ENCODE results near the gene NCOA6.
A peak's percentile ranks its signal among the peaks of the same experiment; 100 is the strongest.

The NCOA6 gene

DNA sequence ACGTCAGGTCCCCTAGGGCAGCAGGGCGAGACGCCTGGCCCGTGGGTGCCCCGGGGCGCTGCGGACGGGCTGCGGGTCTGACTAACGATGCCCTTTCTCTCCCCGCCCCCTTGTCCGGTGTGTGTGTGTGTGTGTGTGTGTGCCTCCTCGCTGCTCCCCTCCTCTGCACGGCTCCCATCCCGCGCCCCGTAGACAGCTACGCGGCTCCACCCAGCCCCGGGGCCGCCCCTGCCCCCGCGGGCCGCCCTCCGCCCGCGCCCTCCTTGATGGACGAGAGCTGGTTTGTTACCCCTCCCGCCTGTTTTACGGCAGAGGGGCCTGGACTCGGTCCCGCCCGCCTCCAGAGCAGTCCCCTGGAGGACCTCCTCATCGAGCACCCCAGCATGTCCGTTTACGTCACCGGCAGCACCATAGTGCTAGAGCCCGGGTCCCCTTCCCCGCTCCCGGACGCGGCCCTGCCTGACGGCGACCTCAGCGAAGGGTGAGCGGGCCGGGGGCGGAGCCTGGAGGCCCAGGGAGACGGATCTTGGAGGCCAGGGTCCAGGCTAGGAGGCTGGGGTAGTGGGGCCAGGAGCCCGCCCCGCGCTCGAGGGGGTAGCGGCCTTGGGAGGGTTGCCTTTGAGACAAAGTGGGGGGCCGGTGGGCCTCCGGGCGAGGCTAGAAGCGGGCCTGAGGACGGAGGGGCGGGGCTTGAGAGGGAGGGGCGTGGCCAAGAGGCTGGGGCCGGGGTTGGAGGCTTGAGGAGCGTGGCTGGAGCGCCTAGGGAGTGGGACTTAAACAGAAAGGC, 116.2 kb downstream of the NCOA6 start:
- peaks cover 32% of the 10 kb centered on the region for H3K4me1 Mint-ChIP-seq
- peak overlapping the region; percentile 93 to 94 for H3K4me3 Mint-ChIP-seq
- ATAC-seq (peak; percentile 90), DNase-seq (peak; percentile 90 to 93)
- no peaks in the 10 kb centered on the region for H3K9me3 Mint-ChIP-seq
- peaks cover 8% of the 10 kb centered on the region for H3K27me3 Mint-ChIP-seq
- H3K27ac Mint-ChIP-seq = peak overlapping the region; percentile 94 to 95

GRCh38 chr20:34708621-34709043, 116.8 kb downstream of the NCOA6 start:
- Mint-ChIP-seq H3K27me3 (peaks cover 8% of the 10 kb centered on the region), H3K27ac (peak overlapping the region; percentile 94 to 95), H3K4me1 (peaks cover 32% of the 10 kb centered on the region), H3K9me3 (no peaks in the 10 kb centered on the region), H3K4me3 (peak overlapping the region; percentile 93 to 94)
- ATAC-seq (peak; percentile 37), DNase-seq (peak in 1 of 2 donors; percentile 73)

DNA sequence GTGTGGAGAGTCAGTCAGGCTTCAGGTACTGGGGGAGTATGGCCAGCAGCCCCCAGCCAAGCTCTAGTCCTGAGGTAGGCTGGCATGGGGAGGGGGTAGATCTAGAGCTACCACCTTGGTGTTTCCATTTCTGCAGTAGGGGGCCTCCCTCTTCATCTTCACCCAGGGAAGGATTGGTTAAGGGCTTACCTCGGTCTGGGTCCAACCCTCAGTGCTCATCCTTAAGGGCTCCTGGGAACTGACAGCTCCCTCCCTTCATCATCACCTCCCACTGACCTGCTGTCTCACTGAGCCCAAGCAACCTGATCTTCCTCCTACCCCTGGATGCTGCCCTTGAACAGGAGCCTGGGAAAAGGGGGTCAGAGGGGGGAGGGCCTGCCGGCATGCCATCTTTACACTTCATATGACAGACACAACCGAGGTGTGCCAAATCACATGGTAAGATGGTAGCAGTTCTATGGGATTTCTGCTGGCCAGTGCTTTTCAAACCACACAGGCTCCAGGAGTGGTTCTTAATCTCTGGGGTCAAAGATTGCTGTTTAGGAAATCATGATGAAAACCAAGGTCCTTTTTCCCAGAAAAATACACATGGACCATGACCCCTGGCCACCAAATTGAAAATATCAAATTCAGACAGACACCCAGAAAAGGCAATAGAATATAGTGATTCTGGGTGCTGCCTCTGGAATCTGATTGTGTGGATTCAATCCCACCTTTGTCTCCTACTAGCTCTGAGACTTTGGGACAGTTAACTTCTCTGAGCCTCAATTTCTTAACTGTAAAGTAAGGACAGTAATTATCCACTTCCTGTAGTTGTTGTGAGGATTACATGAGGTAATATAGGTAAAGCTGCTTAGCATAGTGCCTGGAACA, 118.3 kb downstream of the NCOA6 start:
- DNase-seq (no peak), ATAC-seq (no peak)
- H3K4me3 Mint-ChIP-seq = no peak overlapping the region
- H3K4me1 Mint-ChIP-seq = peaks cover 30% of the 10 kb centered on the region
- H3K9me3 Mint-ChIP-seq = no peaks in the 10 kb centered on the region
- peaks cover 19% of the 10 kb centered on the region for H3K27me3 Mint-ChIP-seq
- no peak overlapping the region for H3K27ac Mint-ChIP-seq

DNA sequence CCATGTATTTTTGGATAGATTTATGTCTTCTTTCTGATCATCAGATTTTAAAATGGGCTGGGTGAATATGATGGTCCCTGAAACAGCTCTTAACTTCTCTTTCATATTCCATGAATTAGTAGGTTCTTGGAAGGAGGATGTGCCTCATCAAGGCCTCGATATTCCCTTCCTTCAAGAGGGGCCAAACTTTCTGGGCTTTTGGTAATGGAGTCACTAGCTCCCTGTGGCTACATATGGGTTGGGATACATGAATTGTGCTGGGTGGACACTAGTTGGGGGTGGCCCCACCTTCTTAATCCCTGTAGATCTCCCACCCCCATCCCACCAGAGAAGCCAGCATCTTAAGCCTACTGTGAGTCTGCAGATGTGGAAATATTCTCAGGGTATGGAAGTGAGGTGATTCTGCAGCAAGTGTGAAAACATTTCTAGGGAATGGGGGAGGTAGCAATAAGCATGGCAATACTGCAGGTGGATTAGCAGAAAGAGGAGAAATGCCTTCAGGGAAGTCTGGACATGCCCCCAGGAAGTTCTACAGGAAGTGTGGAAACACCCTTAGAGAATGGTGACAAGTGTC, 119.1 kb downstream of the NCOA6 start:
- H3K4me1 Mint-ChIP-seq = peaks cover 30% of the 10 kb centered on the region
- H3K27me3 Mint-ChIP-seq = peaks cover 25% of the 10 kb centered on the region
- no peak for DNase-seq
- no peak overlapping the region for H3K27ac Mint-ChIP-seq
- H3K9me3 Mint-ChIP-seq = no peaks in the 10 kb centered on the region
- H3K4me3 Mint-ChIP-seq = no peak overlapping the region
- no peak for ATAC-seq

- Mint-ChIP-seq H3K27ac (no peak overlapping the region), H3K4me1 (peaks cover 27% of the 10 kb centered on the region), H3K27me3 (peaks cover 23% of the 10 kb centered on the region), H3K4me3 (peak overlapping the region; percentile 91 to 94), H3K9me3 (no peaks in the 10 kb centered on the region)
- ATAC-seq (no peak), DNase-seq (peak in 1 of 2 donors; percentile 13)
These were observed 119.8 kb downstream of the NCOA6 start for GRCh38 chr20:34705397-34706301.

- Mint-ChIP-seq H3K4me3 (peak overlapping the region; percentile 91 to 94), H3K27ac (peak overlapping the region in 1 of 2 donors; percentile 93), H3K9me3 (no peaks in the 10 kb centered on the region), H3K4me1 (peaks cover 21% of the 10 kb centered on the region), H3K27me3 (peaks cover 17% of the 10 kb centered on the region)
- DNase-seq (no peak), ATAC-seq (no peak)
These were observed 120.4 kb downstream of the NCOA6 start for GRCh38 chr20:34705008-34705396.

DNA sequence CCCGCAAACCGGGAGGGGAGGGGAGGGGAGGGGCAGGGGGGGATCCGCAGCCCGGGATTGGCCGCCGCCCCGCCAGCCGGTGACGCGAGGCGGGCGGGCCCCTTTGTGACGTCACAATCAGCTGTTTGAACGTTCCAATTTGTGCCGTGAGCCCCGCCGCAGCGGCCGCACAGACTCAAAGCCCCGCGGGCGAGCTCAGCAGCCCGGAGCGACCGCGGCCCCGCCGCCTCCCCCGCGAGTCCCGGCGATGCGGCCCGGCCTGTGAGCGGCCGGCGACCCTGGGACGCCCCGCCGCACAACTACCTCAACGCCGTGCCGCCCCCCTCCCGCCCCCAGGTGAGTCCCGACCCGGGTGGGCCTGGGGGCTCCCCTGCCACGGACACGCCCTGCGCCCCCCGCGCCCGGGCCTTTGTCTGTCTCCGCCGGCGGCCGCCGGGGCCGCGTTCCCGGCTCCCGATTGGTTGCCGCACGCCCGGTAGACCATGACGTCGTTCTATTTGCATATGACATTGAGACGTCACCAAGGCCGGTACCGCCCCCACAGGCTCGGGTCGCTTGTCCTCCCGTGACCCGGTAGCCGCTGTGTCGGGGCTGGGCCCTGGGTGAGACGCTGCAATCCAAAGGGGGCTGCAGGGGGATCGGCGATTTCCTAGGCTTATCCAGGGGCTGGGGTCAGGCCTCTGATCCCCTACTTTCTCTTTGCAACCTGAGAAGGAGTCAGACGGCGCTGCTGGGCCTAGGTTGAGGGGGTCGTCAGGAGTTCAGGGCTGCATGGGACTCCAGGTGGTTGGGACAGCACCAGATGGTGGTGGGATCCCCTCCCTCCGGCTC, 121.1 kb downstream of the NCOA6 start, which contains the start of gene TP53INP2:
Gene TP53INP2, plus strand, starts transcription at position 168 of the 831 bp plus-strand sequence. CDS start 4,396 bp downstream, outside the sequence.
- Mint-ChIP-seq H3K4me3 (peak within 1 kb of the TSS; percentile 94 to 100), H3K4me1 (peaks cover 20% of the 10 kb centered on the region), H3K27me3 (peaks cover 17% of the 10 kb centered on the region), H3K27ac (peak within 1 kb of the TSS; percentile 93 to 94), H3K9me3 (no peaks in the 10 kb centered on the region)
- DNase-seq (peak; percentile 72 to 81), ATAC-seq (peak; percentile 41)

DNA sequence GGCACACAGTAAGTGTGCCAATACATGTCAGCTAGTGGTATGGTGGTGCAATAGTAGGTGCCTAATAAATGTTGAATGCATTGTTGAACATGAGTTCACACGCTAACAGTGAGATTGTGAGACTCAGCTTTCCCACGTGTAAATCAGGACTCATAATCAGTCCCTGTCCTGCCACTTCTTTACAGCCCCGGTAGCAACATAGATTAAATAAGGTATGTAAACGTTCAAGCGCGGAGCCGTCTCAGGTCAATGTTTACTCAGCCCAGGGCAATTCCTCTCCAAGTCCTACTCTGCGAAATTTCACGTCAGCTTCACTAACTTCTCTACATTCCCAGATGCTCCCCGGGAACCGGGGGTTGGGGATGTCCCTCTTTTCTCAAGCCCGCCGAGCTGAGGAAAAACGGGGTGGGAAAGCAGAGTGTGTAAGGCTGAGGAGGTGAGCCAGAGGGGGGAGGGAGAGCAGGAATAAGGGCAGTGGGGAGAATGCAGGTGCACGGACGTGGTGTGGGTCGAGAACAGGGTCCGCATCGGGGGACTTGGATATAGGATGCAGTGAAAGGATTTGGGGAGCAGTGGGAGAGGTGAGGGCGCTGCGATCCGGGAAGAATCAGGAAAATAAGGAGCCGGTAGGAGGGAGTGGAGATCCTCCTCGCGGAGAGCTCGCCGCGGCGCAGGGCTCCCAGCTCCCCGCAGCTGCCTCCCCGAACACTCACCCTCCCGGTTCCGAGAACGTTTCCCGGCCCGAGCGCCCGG, 121.9 kb downstream of the NCOA6 start:
- ATAC-seq (no peak), DNase-seq (peak; percentile 12 to 22)
- peaks cover 17% of the 10 kb centered on the region for H3K4me1 Mint-ChIP-seq
- peak overlapping the region in 1 of 2 donors; percentile 94 for H3K27ac Mint-ChIP-seq
- H3K4me3 Mint-ChIP-seq = peak overlapping the region; percentile 94 to 100
- no peaks in the 10 kb centered on the region for H3K9me3 Mint-ChIP-seq
- peaks cover 17% of the 10 kb centered on the region for H3K27me3 Mint-ChIP-seq

DNA sequence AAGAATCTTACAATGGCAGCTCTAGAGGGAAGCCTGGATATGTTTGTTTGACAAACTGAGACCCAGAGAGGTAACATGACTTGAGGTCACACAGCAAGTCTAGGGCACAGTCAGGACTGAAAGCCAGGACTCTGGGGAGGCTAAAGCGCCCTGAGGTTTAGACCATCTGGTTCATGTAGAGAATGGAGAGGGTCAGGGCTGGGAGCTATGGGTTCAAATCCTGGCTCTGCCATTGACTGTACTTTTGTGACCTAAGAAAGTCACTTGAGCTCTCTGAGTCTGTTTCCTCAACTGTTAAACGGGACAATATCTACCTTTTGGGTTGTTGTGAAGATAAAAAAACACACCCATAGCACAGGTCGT, 122.4 kb downstream of the NCOA6 start:
- Mint-ChIP-seq H3K9me3 (no peaks in the 10 kb centered on the region), H3K4me3 (peak overlapping the region; percentile 94 to 100), H3K27ac (no peak overlapping the region), H3K27me3 (peaks cover 17% of the 10 kb centered on the region), H3K4me1 (peaks cover 12% of the 10 kb centered on the region)
- ATAC-seq (no peak), DNase-seq (no peak)

- no peak for DNase-seq
These were observed 123.9 kb downstream of the NCOA6 start for GRCh38 chr20:34701405-34702085.

GRCh38 chr20:34693414-34693813, 132.0 kb downstream of the NCOA6 start:
- peaks cover 7% of the 10 kb centered on the region for H3K27me3 Mint-ChIP-seq
- no peaks in the 10 kb centered on the region for H3K9me3 Mint-ChIP-seq
- H3K27ac Mint-ChIP-seq = no peak overlapping the region
- no peak for ATAC-seq
- no peaks in the 10 kb centered on the region for H3K4me1 Mint-ChIP-seq
- DNase-seq = no peak
- no peak overlapping the region for H3K4me3 Mint-ChIP-seq

More at GRCh38 chr20:34701405-34702085, 123.9 kb downstream of the NCOA6 start:
- Mint-ChIP-seq H3K4me3 (no peak overlapping the region), H3K27me3 (peaks cover 17% of the 10 kb centered on the region), H3K4me1 (peaks cover 12% of the 10 kb centered on the region), H3K27ac (no peak overlapping the region), H3K9me3 (no peaks in the 10 kb centered on the region)
- no peak for ATAC-seq

GRCh38 chr20:34691838-34692237, 133.6 kb downstream of the NCOA6 start:
- no peak for DNase-seq
- Mint-ChIP-seq H3K4me3 (no peak overlapping the region), H3K27me3 (peaks cover 7% of the 10 kb centered on the region), H3K9me3 (no peaks in the 10 kb centered on the region), H3K27ac (no peak overlapping the region), H3K4me1 (no peaks in the 10 kb centered on the region)
- ATAC-seq = no peak

DNA sequence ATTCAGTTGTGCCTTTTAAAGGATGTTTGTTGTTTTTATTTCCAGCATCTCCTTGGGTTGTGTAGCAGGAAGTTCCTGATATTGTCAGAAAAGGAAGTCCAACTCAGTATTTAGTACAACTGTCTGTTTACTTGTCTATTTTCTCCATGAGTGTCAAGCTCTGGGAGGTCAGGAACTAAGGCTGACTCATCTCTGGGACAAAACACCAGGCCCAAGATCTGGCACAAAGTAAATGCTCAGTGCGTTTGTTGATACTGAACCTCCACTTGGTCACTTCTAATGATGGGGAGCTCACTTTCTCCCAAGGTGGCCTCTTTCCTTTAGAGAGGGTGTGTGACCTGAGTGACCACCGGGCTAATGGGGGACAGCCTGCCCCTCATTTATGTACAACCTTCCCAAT, 136.0 kb downstream of the NCOA6 start:
- Mint-ChIP-seq H3K27me3 (no peaks in the 10 kb centered on the region), H3K27ac (no peak overlapping the region)
- no peak for ATAC-seq

More for the DNA sequence above, 136.0 kb downstream of the NCOA6 start:
- no peaks in the 10 kb centered on the region for H3K9me3 Mint-ChIP-seq
- DNase-seq = no peak
- H3K4me3 Mint-ChIP-seq = no peak overlapping the region
- no peaks in the 10 kb centered on the region for H3K4me1 Mint-ChIP-seq

Data from stimulated activated naive CD8-positive, alpha-beta T cell treated with anti-CD3 and anti-CD28 coated beads, Interleukin-15, amount 100 ng/mL, for 72 hours (primary cell).